Measurements from ENCODE around the gene ADAMTS15.

Gene ADAMTS15

GRCh38 chr11:130457623-130458409, 9.4 kb downstream of the ADAMTS15 start:
- no peak overlapping the region for H3K4me3 ChIP-seq (replicated peaks; ENCODE audit: low read depth, low read length)
- DNase-seq (ENCODE audit: extremely low read depth, low read depth), result no peak
- TF ChIP-seq CTCF (IDR thresholded peaks at IDR 0.05; ENCODE audit: low read depth, low read length, missing control alignments), result no peak

- H3K4me3 ChIP-seq (replicated peaks; ENCODE audit: low read depth, low read length), result no peak overlapping the region
- no peak for DNase-seq (ENCODE audit: extremely low read depth, low read depth)
- no peak for TF ChIP-seq CTCF (IDR thresholded peaks at IDR 0.05; ENCODE audit: low read depth, low read length, missing control alignments)
These were observed 9.9 kb downstream of the ADAMTS15 start for GRCh38 chr11:130458410-130458729.

GRCh38 chr11:130459521-130459920, 11.1 kb downstream of the ADAMTS15 start:
- no peak overlapping the region for H3K4me3 ChIP-seq (replicated peaks; ENCODE audit: low read depth, low read length)
- TF ChIP-seq CTCF (IDR thresholded peaks at IDR 0.05; ENCODE audit: low read depth, low read length, missing control alignments), result no peak
- no peak for DNase-seq (ENCODE audit: extremely low read depth, low read depth)

GRCh38 chr11:130462101-130462885, 13.8 kb downstream of the ADAMTS15 start:
- no peak for DNase-seq (ENCODE audit: extremely low read depth, low read depth)
- no peak overlapping the region for H3K4me3 ChIP-seq (replicated peaks; ENCODE audit: low read depth, low read length)
- TF ChIP-seq CTCF (IDR thresholded peaks at IDR 0.05; ENCODE audit: low read depth, low read length, missing control alignments), result no peak

- no peak for TF ChIP-seq CTCF (IDR thresholded peaks at IDR 0.05; ENCODE audit: low read depth, low read length, missing control alignments)
- no peak overlapping the region for H3K4me3 ChIP-seq (replicated peaks; ENCODE audit: low read depth, low read length)
- no peak for DNase-seq (ENCODE audit: extremely low read depth, low read depth)
These were observed 14.5 kb downstream of the ADAMTS15 start for GRCh38 chr11:130462931-130463330.

GRCh38 chr11:130464291-130464812, 15.9 kb downstream of the ADAMTS15 start:
- no peak for TF ChIP-seq CTCF (IDR thresholded peaks at IDR 0.05; ENCODE audit: low read depth, low read length, missing control alignments)
- H3K4me3 ChIP-seq (replicated peaks; ENCODE audit: low read depth, low read length), result no peak overlapping the region
- DNase-seq (ENCODE audit: extremely low read depth, low read depth), result no peak
